ENCODE measurements around the gene UTS2B. TPM values are rescaled to one million over a fixed set of nuclear protein-coding genes. Genes with fewer than 3 reads are reported as not detected.

Gene UTS2B
- total and polyA plus RNA-seq, 2 experiments from 2014 or later: 0.21 TPM; not detected in 1

- peaks cover 51% of the 10 kb centered on the region for H3K4me1 Mint-ChIP-seq
- no peaks in the 10 kb centered on the region for H3K9me3 Mint-ChIP-seq
- H3K27ac Mint-ChIP-seq: peak overlapping the region; percentile 5; the same call in 1 of the 2 replicates
Observed at GRCh38 chr3:191237047-191237882, 93.1 kb downstream of the UTS2B start.

More at GRCh38 chr3:191237047-191237882, 93.1 kb downstream of the UTS2B start:
- Mint-ChIP-seq H3K4me3 (no peak overlapping the region), H3K36me3 (ENCODE audit: low read depth) (no peaks in the 10 kb centered on the region), H3K27me3 (ENCODE audit: insufficient read depth, low read depth, poor library complexity) (no peaks in the 10 kb centered on the region)
- Histone ChIP-seq H3F3A (replicated peaks; ENCODE audit: low read depth) (no peaks in the 10 kb centered on the region; the same call in 1 of the 2 replicates), H3K4me2 (peak overlapping the region; percentile 37; the same call in 1 of the 2 replicates), H3K9me2 (ENCODE audit: insufficient read depth) (no peaks in the 10 kb centered on the region; the same call in 1 of the 2 replicates), H3K4me1 (ENCODE audit: insufficient read depth) (peaks cover 58% of the 10 kb centered on the region), H4K20me1 (replicated peaks; ENCODE audit: insufficient read depth) (no peaks in the 10 kb centered on the region), H3K27me3 (ENCODE audit: insufficient read depth) (no peaks in the 10 kb centered on the region), H3K36me3 (ENCODE audit: insufficient read depth) (no peaks in the 10 kb centered on the region), H2AFZ (no peak overlapping the region), H3K4me3 (no peak overlapping the region), H3K27ac (ENCODE audit: low read depth) (peak overlapping the region; percentile 62; the same call in 1 of the 2 replicates), H3K79me2 (replicated peaks; ENCODE audit: insufficient read depth) (no peaks in the 10 kb centered on the region)
- TF ChIP-seq ZNF462 (CRISPR knock-in tag; IDR thresholded peaks at IDR 0.05): no peak
- TF ChIP-seq NANOG (IDR thresholded peaks at IDR 0.05; ENCODE audit: borderline replicate concordance): no peak
- ATAC-seq (no peak), DNase-seq (ENCODE audit: low spot score) (no peak)

Measured in GM23338 (cell line).